K562 (cell line): Measurements from ENCODE around the gene KIF6. TPM values are rescaled to one million over a fixed set of nuclear protein-coding genes. Genes with fewer than 3 reads are reported as not detected.

Experiments used
- ATAC-seq: fragments of 200-7000 bp; cut with Tn5 transposase; 3 replicates; pipeline ENCODE4 v1.9.1; 2020; ENCODE audit warnings: moderate library complexity
- BruUV-seq: library from RNA; stranded (reverse); fragments of 400-500 nt; replicated peaks from 2 replicates; lab custom pipeline; 2021; lab: Mats Ljungman, UMichigan
- CTCF ChIA-PET: fragments of 300-600 bp; formaldehyde crosslinking; extraction: SDS; loops from one replicate; lab custom pipeline; 2021; ENCODE audit warnings: low intra/inter-chr PET ratio; lab: Yijun Ruan, JAX
- POLR2A ChIA-PET: fragments of 300-600, 350-650 bp; sonication (Branson Sonifier 250); formaldehyde crosslinking; extraction: SDS; loops from one replicate; lab custom pipeline; 2021; ENCODE audit warnings: antibody characterized with exemption, inconsistent platforms; lab: Yijun Ruan, JAX
- DNase-seq, 4 experiments: peaks; one replicate each; pipeline versions ENCODE4 v3.0.0 to v3.0.0-alpha.2; 2011 to 2018; ENCODE audit warnings: low spot score in 3 of 4, mixed read lengths in 3 of 4; ENCODE audit errors: extremely low read depth in 1 of 4
- FAIRE-seq: peaks from 2 replicates; lab custom pipeline; 2011; peaks lifted over from hg19 to GRCh38; lab: Jason Lieb, UNC
- H2AFZ ChIP-seq: 2 replicates; pipeline ENCODE4 v1.6.0; 2011; ENCODE audit warnings: low read depth, low read length, control low read depth, inconsistent platforms
- H3K27ac ChIP-seq: fragments of 200-600 bp; 3 replicates; pipeline ENCODE4 v1.8.0; 2011; ENCODE audit warnings: low read depth, mild to moderate bottlenecking, control low read depth, inconsistent platforms, low read length, moderate library complexity, mixed read lengths; ENCODE audit errors: extremely low read depth
- H3K27me3 ChIP-seq, 2 experiments: fragments of 300-600 bp in 1 of 2; 2 replicates in 1 of 2; 3 replicates in 1 of 2; pipeline versions ENCODE4 v1.6.0 to v1.8.0; 2011; ENCODE audit warnings: inconsistent platforms in 2 of 2, low read length in 2 of 2, mild to moderate bottlenecking in 1 of 2, mixed read lengths in 1 of 2, moderate library complexity in 1 of 2; ENCODE audit not compliant: control insufficient read depth in 2 of 2, insufficient read depth in 2 of 2
- H3K36me3 ChIP-seq: fragments of 300-600 bp; 3 replicates; pipeline ENCODE4 v1.8.0; 2011; ENCODE audit warnings: mild to moderate bottlenecking, low read length, inconsistent platforms; ENCODE audit not compliant: control insufficient read depth, insufficient read depth
- H3K4me1 ChIP-seq, 2 experiments: fragments of 200-600 bp in 1 of 2; replicated peaks in 1 of 2; 2 replicates in 1 of 2; 3 replicates in 1 of 2; pipeline versions ENCODE4 v1.5.1 to v1.8.0; 2011; ENCODE audit warnings: inconsistent platforms in 2 of 2, low read length in 2 of 2, mild to moderate bottlenecking in 1 of 2, mixed read lengths in 1 of 2, moderate library complexity in 1 of 2; ENCODE audit not compliant: control insufficient read depth in 2 of 2, insufficient read depth in 2 of 2
- H3K4me2 ChIP-seq: 2 replicates; pipeline ENCODE4 v1.6.1; 2011; ENCODE audit warnings: low read length, control low read depth, inconsistent platforms, mixed read lengths; ENCODE audit not compliant: insufficient read depth
- H3K4me3 ChIP-seq: fragments of 200-600 bp; sonication (generic), shearing (Covaris generic); 2 replicates; pipeline ENCODE4 v1.5.1; 2016; ENCODE audit warnings: control low read depth, inconsistent platforms
- H3K79me2 ChIP-seq: fragments of 200-600 bp; 3 replicates; pipeline ENCODE4 v1.8.0; 2011; ENCODE audit warnings: low read length, inconsistent platforms; ENCODE audit not compliant: control insufficient read depth, insufficient read depth
- H3K9ac ChIP-seq, 2 experiments: 2 replicates each; pipeline versions ENCODE4 v1.6.0 to v1.6.1; 2011; ENCODE audit warnings: low read depth in 2 of 2, low read length in 2 of 2, control low read depth in 1 of 2, inconsistent platforms in 1 of 2, mild to moderate bottlenecking in 1 of 2, mixed read lengths in 1 of 2; ENCODE audit not compliant: insufficient read depth in 1 of 2
- H3K9me1 ChIP-seq: one replicate; pipeline ENCODE4 v1.6.0; 2011; ENCODE audit warnings: inconsistent platforms, mild to moderate bottlenecking, low read length, moderate library complexity; ENCODE audit not compliant: control insufficient read depth, insufficient read depth
- H3K9me3 ChIP-seq: replicated peaks from 2 replicates; pipeline ENCODE4 v1.5.1; 2011; ENCODE audit warnings: low read depth, low read length, inconsistent platforms; ENCODE audit not compliant: control insufficient read depth, insufficient read depth
- H4K20me1 ChIP-seq: replicated peaks from 2 replicates; pipeline ENCODE4 v1.6.1; 2011; ENCODE audit warnings: low read length, inconsistent platforms, mixed read lengths; ENCODE audit not compliant: control insufficient read depth, insufficient read depth
- FOXK2 ChIP-seq, 2 experiments: fragments of 450-650 bp; IDR thresholded peaks in 1 of 2; conservative IDR thresholded peaks in 1 of 2; 2 replicates each; pipeline ENCODE4 v1.6.1; 2016; ENCODE audit warnings: low read depth in 2 of 2, mild to moderate bottlenecking in 1 of 2
- FOXM1 ChIP-seq, 2 experiments: fragments of 450-650 bp in 1 of 2; sonication (generic) in 1 of 2; formaldehyde crosslinking in 1 of 2; IDR thresholded peaks; 2 replicates each; pipeline versions ENCODE4 v1.6.1 to v1.9.0; 2017 to 2022; ENCODE audit warnings: low read depth in 2 of 2, mild to moderate bottlenecking in 2 of 2, missing genetic modification reagents in 1 of 2, moderate library complexity in 1 of 2
- HMG20A ChIP-seq: fragments of 450-650 bp; formaldehyde crosslinking; conservative IDR thresholded peaks from 2 replicates; pipeline ENCODE4 v1.4.0; 2020; ENCODE audit warnings: mild to moderate bottlenecking, mixed read lengths
- HMGXB4 ChIP-seq: sonication (generic); formaldehyde crosslinking; IDR thresholded peaks from 2 replicates; pipeline ENCODE4 v1.8.1; 2023; ENCODE audit warnings: mild to moderate bottlenecking, missing genetic modification reagents
- IRF2 ChIP-seq: sonication (generic); formaldehyde crosslinking; IDR thresholded peaks from 2 replicates; pipeline ENCODE4 v1.8.1; 2022; ENCODE audit warnings: mild to moderate bottlenecking, missing genetic modification reagents
- KAT2B ChIP-seq: IDR thresholded peaks from one replicate; pipeline ENCODE4 v1.6.1; 2012; ENCODE audit warnings: low read depth, mild to moderate bottlenecking, control low read depth, inconsistent platforms, low read length, moderate library complexity
- KDM1A ChIP-seq, 2 experiments: fragments of 450-650 bp; IDR thresholded peaks; 2 replicates each; pipeline ENCODE4 v1.6.1; 2016; ENCODE audit warnings: mild to moderate bottlenecking in 2 of 2
- RNF219 ChIP-seq: fragments of 250-450 bp; sonication (Bioruptor Pico); IDR thresholded peaks from 2 replicates; pipeline ENCODE4 v1.5.0; 2022; ENCODE audit warnings: mild to moderate bottlenecking
- SMARCC2 ChIP-seq: fragments of 450-650 bp; IDR thresholded peaks from 2 replicates; pipeline ENCODE4 v1.6.1; 2017; ENCODE audit warnings: antibody characterized with exemption, moderate library complexity, mild to moderate bottlenecking, low read depth
- SMC3 ChIP-seq: conservative IDR thresholded peaks from 2 replicates; pipeline ENCODE4 v1.6.1; 2011; ENCODE audit warnings: low read depth, low read length, improper control_type of control experiment; ENCODE audit not compliant: insufficient read depth
- STAT5A ChIP-seq: IDR thresholded peaks from 2 replicates; pipeline ENCODE4 v1.6.1; 2012; ENCODE audit warnings: low read length, inconsistent platforms, borderline replicate concordance
- TCF7 ChIP-seq: sonication (generic); IDR thresholded peaks from 2 replicates; pipeline ENCODE4 v1.6.1; 2016; ENCODE audit warnings: antibody characterized with exemption, borderline replicate concordance
- TFAP4 ChIP-seq: sonication (generic); formaldehyde crosslinking; IDR thresholded peaks from 2 replicates; pipeline ENCODE4 v1.8.0; 2022; ENCODE audit warnings: missing genetic modification reagents, mild to moderate bottlenecking, moderate library complexity, borderline replicate concordance
- ZFPM2 ChIP-seq: fragments of 250-450 bp; sonication (Bioruptor Pico); IDR thresholded peaks from 2 replicates; pipeline ENCODE4 v1.5.1; 2022; ENCODE audit warnings: mild to moderate bottlenecking
- ZKSCAN3 ChIP-seq: fragments of 250-450 bp; sonication (Bioruptor Pico); IDR thresholded peaks from 2 replicates; pipeline ENCODE4 v1.4.0; 2020
- ZNF778 ChIP-seq: fragments of 450-650 bp; formaldehyde crosslinking; IDR thresholded peaks from 2 replicates; pipeline ENCODE4 v1.4.0; 2020; ENCODE audit warnings: mild to moderate bottlenecking, moderate library complexity
- ZNF79 ChIP-seq: fragments of 250-450 bp; sonication (Bioruptor Pico); IDR thresholded peaks from 2 replicates; pipeline ENCODE4 v1.4.0; 2020; ENCODE audit warnings: low read depth, mild to moderate bottlenecking, moderate library complexity
- WGBS: fragments of 100-300 bp; shearing (Covaris generic); methylation state at CpG from one replicate; pipeline ENCODE4 v1.1.6; 2016; ENCODE audit warnings: low coverage, mixed read lengths; ENCODE audit not compliant: insufficient coverage; ENCODE audit errors: missing lambda C conversion rate; 5-methylcytosine and 5-hydroxymethylcytosine counted together
- in situ Hi-C: fragments of 300-500 bp; cut with MboI; formaldehyde crosslinking; loops from 4 replicates; pipeline ENCODE4 v1.15.0; 2018; ENCODE audit warnings: inconsistent platforms, mixed read lengths
- intact Hi-C: fragments of 100-400 bp; cut with micrococcal nuclease; formaldehyde crosslinking; loops from 2 replicates; pipeline ENCODE4 v1.14.2; 2022
- polyA plus RNA-seq, 8 experiments: library from polyadenylated mRNA; depleted of rRNA in 4 of 8; stranded (reverse) in 5 of 8; unstranded in 3 of 8; fragments of >200 nt; fragmentation: Nextera tagmentation in 2 of 8; fragmentation: Illumina TruSeq in 1 of 8; extraction: Ambion mirVana in 2 of 8; extraction: Trizol in 1 of 8; gene quantifications; 2 replicates each; pipeline versions ENCODE4 v1.2.1 to v1.2.3, GENCODE V29; 2011 to 2014; ENCODE audit warnings: inconsistent platforms in 1 of 8, missing spikeins in 1 of 8
- total RNA-seq, 7 experiments: library from RNA; depleted of rRNA in 6 of 7; stranded (reverse); fragments of >200 nt in 6 of 7; fragmentation: Illumina TruSeq in 2 of 7; extraction: Trizol in 2 of 7; gene quantifications; 2 replicates each; pipeline versions ENCODE4 v1.2.1 to v1.2.3, GENCODE V29; 2011 to 2021; ENCODE audit warnings: low replicate concordance in 1 of 7

The KIF6 gene
- total and polyA plus RNA-seq, 9 of the 15 experiments (the other 6 are each of a cell fraction or from before 2014, with no cell fraction given): not detected

- no peaks in the 10 kb centered on the region for H3K79me2 ChIP-seq
- ATAC-seq: no peak
- no peaks in the 10 kb centered on the region for H3K27me3 ChIP-seq
- no peaks in the 10 kb centered on the region for H4K20me1 ChIP-seq
- no peak overlapping the region for H3K4me2 ChIP-seq
- DNase-seq: no peak
- no peaks in the 10 kb centered on the region for H3K36me3 ChIP-seq
- ChIA-PET POLR2A (no interaction called here), CTCF (no interaction called here)
- 0% methylated on average over 1 of the region's 1 CpG for WGBS
- intact Hi-C loops: no loop called here
- H3K4me1 ChIP-seq: no peaks in the 10 kb centered on the region
- H3K27ac ChIP-seq: no peak overlapping the region
- H3K4me3 ChIP-seq: no peak overlapping the region
- H3K9ac ChIP-seq: no peak overlapping the region
- in situ Hi-C loops: no loop called here
- no TSS peak for BruUV-seq
- no peaks in the 10 kb centered on the region for H3K9me3 ChIP-seq
- no peak overlapping the region for H2AFZ ChIP-seq
- FAIRE-seq: no peak
- no peaks in the 10 kb centered on the region for H3K9me1 ChIP-seq
- TF ChIP-seq ZKSCAN3 (CRISPR knock-in tag): no peak
- TF ChIP-seq ZFPM2: no peak
- no peak for TF ChIP-seq HMG20A
- no peak for TF ChIP-seq FOXM1 (IDR thresholded peaks at IDR 0.05; ENCODE audit: low read depth)
- no peak for TF ChIP-seq FOXM1 (CRISPR knock-in tag; IDR thresholded peaks at IDR 0.05; ENCODE audit: low read depth)
- no peak for TF ChIP-seq TCF7
- no peak for TF ChIP-seq TFAP4 (CRISPR knock-in tag)
- TF ChIP-seq FOXK2 (conservative IDR thresholded peaks at IDR 0.05 in 1 of 2, IDR thresholded peaks at IDR 0.05 in 1 of 2; ENCODE audit: low read depth in 2 of 2): no peak
- TF ChIP-seq ZNF778 (CRISPR knock-in tag): no peak
- TF ChIP-seq KDM1A (IDR thresholded peaks at IDR 0.05): no peak
- TF ChIP-seq KAT2B: no peak
- no peak for TF ChIP-seq RNF219
- TF ChIP-seq STAT5A: no peak
- no peak for TF ChIP-seq ZNF79
- no peak for TF ChIP-seq SMARCC2
- no peak for TF ChIP-seq IRF2
- no peak for TF ChIP-seq HMGXB4 (CRISPR knock-in tag)
- no peak for TF ChIP-seq SMC3
These were observed 207.5 kb downstream of the KIF6 start for GRCh38 chr6:39517756-39518155.
